HG02763 (cell line): ENCODE results near the gene CRELD2.

ENCODE experiments used
- ATAC-seq: cut with Tn5 transposase; IDR thresholded peaks from one replicate; pipeline ENCODE4 v1.9.1; 2021; ENCODE audit warnings: mild to moderate bottlenecking, moderate library complexity; ENCODE audit not compliant: unreplicated experiment

Gene CRELD2

GRCh38 chr22:49955581-49956417, 37.4 kb downstream of the CRELD2 start:
- no peak for ATAC-seq

- no peak for ATAC-seq
These were observed 38.0 kb downstream of the CRELD2 start for GRCh38 chr22:49956418-49956770.

GRCh38 chr22:49956914-49957825, 38.7 kb downstream of the CRELD2 start:
- no peak for ATAC-seq

- ATAC-seq: no peak
These were observed 39.5 kb downstream of the CRELD2 start for GRCh38 chr22:49957826-49958365.

- ATAC-seq: no peak
These were observed 40.0 kb downstream of the CRELD2 start for GRCh38 chr22:49958366-49958921.

- ATAC-seq: no peak
These were observed 40.7 kb downstream of the CRELD2 start for GRCh38 chr22:49958931-49959781.

GRCh38 chr22:49959782-49960158, 41.3 kb downstream of the CRELD2 start:
- no peak for ATAC-seq

- ATAC-seq: peak; percentile 56
These were observed 41.9 kb downstream of the CRELD2 start, which contains the start of gene PIM3 for GRCh38 chr22:49960159-49961004. PIM3 (plus strand) TSS chr22:49960772; CDS start chr22:49960948, 176 bp downstream.

- ATAC-seq: peak; percentile 1
These were observed 42.7 kb downstream of the CRELD2 start for GRCh38 chr22:49961005-49961600.

- ATAC-seq: no peak
These were observed 43.2 kb downstream of the CRELD2 start for GRCh38 chr22:49961601-49962011.

GRCh38 chr22:49962012-49962750, 43.7 kb downstream of the CRELD2 start:
- ATAC-seq: no peak

- no peak for ATAC-seq
These were observed 44.6 kb downstream of the CRELD2 start for GRCh38 chr22:49962751-49963646.

- no peak for ATAC-seq
These were observed 45.2 kb downstream of the CRELD2 start for GRCh38 chr22:49963647-49964026.

GRCh38 chr22:49964136-49965090, 46.0 kb downstream of the CRELD2 start:
- ATAC-seq: no peak

GRCh38 chr22:49965091-49966040, 46.9 kb downstream of the CRELD2 start:
- no peak for ATAC-seq
